Aorta (tissue), 5 donors: ENCODE data around the gene NPHP4. TPM values are rescaled to one million over a fixed set of nuclear protein-coding genes. Genes with fewer than 3 reads are reported as not detected.

Source experiments
- ATAC-seq: fragments of 200-7000 bp; cut with Tn5 transposase; one replicate; pipeline ENCODE4 v1.9.1; 2022; ENCODE audit warnings: moderate library complexity; ENCODE audit not compliant: low FRiP score
- DNase-seq, 2 donors: peaks; one replicate each; pipeline ENCODE4 v3.0.0-alpha.2; 2020
- H3K27ac ChIP-seq, 2 donors: one replicate each; pipeline ENCODE4 v1.5.1; 2013; ENCODE audit warnings: low read length in 2 of 2, mild to moderate bottlenecking in 2 of 2, moderate library complexity in 2 of 2, control low read depth in 1 of 2, inconsistent platforms in 1 of 2, low read depth in 1 of 2
- H3K27me3 ChIP-seq, 2 donors: one replicate each; pipeline ENCODE4 v1.6.1; 2013; ENCODE audit warnings: control low read depth in 1 of 2, low read length in 1 of 2, mild to moderate bottlenecking in 1 of 2, moderate library complexity in 1 of 2; ENCODE audit not compliant: insufficient read depth in 2 of 2, control insufficient read depth in 1 of 2
- H3K36me3 ChIP-seq, 2 donors: one replicate each; pipeline ENCODE4 v1.6.1; 2013; ENCODE audit warnings: control low read depth in 1 of 2, low read length in 1 of 2, mild to moderate bottlenecking in 1 of 2; ENCODE audit not compliant: insufficient read depth in 2 of 2, control insufficient read depth in 1 of 2
- H3K4me1 ChIP-seq, 2 donors: one replicate each; pipeline ENCODE4 v1.6.1; 2013; ENCODE audit warnings: low read length in 2 of 2, control low read depth in 1 of 2, mild to moderate bottlenecking in 1 of 2, moderate library complexity in 1 of 2; ENCODE audit not compliant: insufficient read depth in 2 of 2, control insufficient read depth in 1 of 2
- H3K4me3 ChIP-seq, 2 donors: one replicate each; pipeline ENCODE4 v1.5.1; 2013; ENCODE audit warnings: low read length in 2 of 2, control low read depth in 1 of 2, mild to moderate bottlenecking in 1 of 2
- H3K9me3 ChIP-seq: one replicate; pipeline ENCODE4 v1.6.1; 2013; ENCODE audit warnings: mild to moderate bottlenecking, low read length; ENCODE audit not compliant: control insufficient read depth
- WGBS, 2 donors: extraction: QIAGEN DNeasy Blood & Tissue Kit; methylation state at CpG; one replicate each; pipeline ENCODE4 v1.1.7; 2013; 5-methylcytosine and 5-hydroxymethylcytosine counted together
- intact Hi-C, 2 donors: fragments of 100-400 bp; cut with DNase I; formaldehyde crosslinking; loops; one replicate each; pipeline versions ENCODE4 v1.14.2 to v1.15.0; 2022
- polyA plus RNA-seq, 2 donors: library from polyadenylated mRNA; stranded (reverse); fragments of 200-250 nt; gene quantifications; one replicate each; pipeline ENCODE4 v1.2.3, GENCODE V29; 2013
- total RNA-seq, 2 donors: library from RNA; stranded (reverse); fragmentation: NEBNext Ultra II Directional; extraction: Animal tissue kit (Norgen Biotek cat#: 25700); gene quantifications; one replicate each; pipeline ENCODE4 v1.2.1, GENCODE V29; 2021
- donor health status: healthy with polysubstance abuse.
- donor health status: Bipolar disorder and iron deficiency.
- donor health status: DM: no; HTN: no; CAD: no.
- donor health status: DM: no; HTN: no; CAD: no.
- donor health status: DM: yes; HTN: yes; CAD: no.

Gene NPHP4
- total and polyA plus RNA-seq, 4 donors: 2.4 to 15.1 (median 6.3) TPM

- ATAC-seq: no peak
- Histone ChIP-seq H3K27me3 (no peaks in the 10 kb centered on the region), H3K4me1 (no peaks in the 10 kb centered on the region), H3K4me3 (no peak overlapping the region), H3K36me3 (no peaks in the 10 kb centered on the region), H3K9me3 (no peaks in the 10 kb centered on the region), H3K27ac (no peak overlapping the region)
- intact Hi-C loops: no loop called here
- peak in 1 of 2 donors; percentile 29 for DNase-seq
- WGBS, 2 donors: 84 to 86% methylated on average over 21 of the region's 21 CpGs
Observed at GRCh38 chr1:6016191-6016865, 24.1 kb upstream of the NPHP4 start.

- H3K36me3 ChIP-seq: no peaks in the 10 kb centered on the region
- no peak overlapping the region for H3K27ac ChIP-seq
- H3K4me3 ChIP-seq: no peak overlapping the region
- 68 to 70% methylated on average over 19 of the region's 19 CpGs for WGBS, 2 donors
- DNase-seq (peak; percentile 40 to 67), ATAC-seq (no peak)
- H3K4me1 ChIP-seq: no peaks in the 10 kb centered on the region
- H3K9me3 ChIP-seq: no peaks in the 10 kb centered on the region
- no peaks in the 10 kb centered on the region for H3K27me3 ChIP-seq
- intact Hi-C loops: no loop called here
Observed at GRCh38 chr1:6014130-6014999, 22.1 kb upstream of the NPHP4 start.

- no peaks in the 10 kb centered on the region for H3K4me1 ChIP-seq
- intact Hi-C loops: no loop called here
- no peak for ATAC-seq
- H3K4me3 ChIP-seq: no peak overlapping the region
- no peak overlapping the region for H3K27ac ChIP-seq
- H3K27me3 ChIP-seq: no peaks in the 10 kb centered on the region
- no peaks in the 10 kb centered on the region for H3K9me3 ChIP-seq
- peak; percentile 33 to 51 for DNase-seq
- no peaks in the 10 kb centered on the region for H3K36me3 ChIP-seq
- WGBS, 2 donors: 90 to 91% methylated on average over 10 to 12 of the region's 12 CpGs
Observed at GRCh38 chr1:6013491-6013890, 21.3 kb upstream of the NPHP4 start.

- H3K9me3 ChIP-seq: no peaks in the 10 kb centered on the region
- H3K27ac ChIP-seq: no peak overlapping the region
- WGBS, 2 donors: 81 to 88% methylated on average over 17 of the region's 17 CpGs
- ATAC-seq: no peak
- H3K36me3 ChIP-seq: no peaks in the 10 kb centered on the region
- H3K4me3 ChIP-seq: no peak overlapping the region
- DNase-seq: peak; percentile 21 to 60
- H3K27me3 ChIP-seq: no peaks in the 10 kb centered on the region
- H3K4me1 ChIP-seq: no peaks in the 10 kb centered on the region
- intact Hi-C loops: no loop called here
Observed at GRCh38 chr1:6012529-6013318, 20.5 kb upstream of the NPHP4 start.

GRCh38 chr1:6011946-6012258 is 19.7 kb upstream of the NPHP4 start:
- peak in 1 of 2 donors; percentile 26 for DNase-seq
- no peaks in the 10 kb centered on the region for H3K9me3 ChIP-seq

GRCh38 chr1:6011161-6011945 is 19.1 kb upstream of the NPHP4 start:
- no peaks in the 10 kb centered on the region for H3K4me1 ChIP-seq
- DNase-seq (peak; percentile 17 to 62), ATAC-seq (no peak)
- H3K27ac ChIP-seq: no peak overlapping the region
- H3K36me3 ChIP-seq: no peaks in the 10 kb centered on the region
- intact Hi-C loops: no loop called here
- no peaks in the 10 kb centered on the region for H3K27me3 ChIP-seq
- no peaks in the 10 kb centered on the region for H3K9me3 ChIP-seq
- 90% methylated on average over 18 to 19 of the region's 19 CpGs for WGBS, 2 donors
- H3K4me3 ChIP-seq: no peak overlapping the region

More at GRCh38 chr1:6011946-6012258, 19.7 kb upstream of the NPHP4 start:
- no peak overlapping the region for H3K27ac ChIP-seq
- no peaks in the 10 kb centered on the region for H3K36me3 ChIP-seq
- no peak overlapping the region for H3K4me3 ChIP-seq
- no peak for ATAC-seq
- WGBS, 2 donors: 84 to 97% methylated on average over 3 of the region's 3 CpGs
- intact Hi-C loops: no loop called here
- H3K27me3 ChIP-seq: no peaks in the 10 kb centered on the region
- H3K4me1 ChIP-seq: no peaks in the 10 kb centered on the region

- no peak for ATAC-seq
- peak; percentile 13 to 55 for DNase-seq
- Histone ChIP-seq H3K27me3 (no peaks in the 10 kb centered on the region), H3K36me3 (no peaks in the 10 kb centered on the region), H3K4me3 (no peak overlapping the region), H3K9me3 (no peaks in the 10 kb centered on the region), H3K4me1 (no peaks in the 10 kb centered on the region), H3K27ac (no peak overlapping the region)
- 77 to 82% methylated on average over 10 of the region's 10 CpGs for WGBS, 2 donors
- intact Hi-C loops: no loop called here
Observed at GRCh38 chr1:6010554-6010953, 18.3 kb upstream of the NPHP4 start.
